Endometrium (tissue), 2 donors: ENCODE measurements around the gene SNRPB.

Experiments used
- FAIRE-seq: peaks from 2 replicates; lab custom pipeline; 2012; peaks lifted over from hg19 to GRCh38; lab: Jason Lieb, UNC
- donor health status: control.
- donor health status: control.

Gene SNRPB

DNA sequence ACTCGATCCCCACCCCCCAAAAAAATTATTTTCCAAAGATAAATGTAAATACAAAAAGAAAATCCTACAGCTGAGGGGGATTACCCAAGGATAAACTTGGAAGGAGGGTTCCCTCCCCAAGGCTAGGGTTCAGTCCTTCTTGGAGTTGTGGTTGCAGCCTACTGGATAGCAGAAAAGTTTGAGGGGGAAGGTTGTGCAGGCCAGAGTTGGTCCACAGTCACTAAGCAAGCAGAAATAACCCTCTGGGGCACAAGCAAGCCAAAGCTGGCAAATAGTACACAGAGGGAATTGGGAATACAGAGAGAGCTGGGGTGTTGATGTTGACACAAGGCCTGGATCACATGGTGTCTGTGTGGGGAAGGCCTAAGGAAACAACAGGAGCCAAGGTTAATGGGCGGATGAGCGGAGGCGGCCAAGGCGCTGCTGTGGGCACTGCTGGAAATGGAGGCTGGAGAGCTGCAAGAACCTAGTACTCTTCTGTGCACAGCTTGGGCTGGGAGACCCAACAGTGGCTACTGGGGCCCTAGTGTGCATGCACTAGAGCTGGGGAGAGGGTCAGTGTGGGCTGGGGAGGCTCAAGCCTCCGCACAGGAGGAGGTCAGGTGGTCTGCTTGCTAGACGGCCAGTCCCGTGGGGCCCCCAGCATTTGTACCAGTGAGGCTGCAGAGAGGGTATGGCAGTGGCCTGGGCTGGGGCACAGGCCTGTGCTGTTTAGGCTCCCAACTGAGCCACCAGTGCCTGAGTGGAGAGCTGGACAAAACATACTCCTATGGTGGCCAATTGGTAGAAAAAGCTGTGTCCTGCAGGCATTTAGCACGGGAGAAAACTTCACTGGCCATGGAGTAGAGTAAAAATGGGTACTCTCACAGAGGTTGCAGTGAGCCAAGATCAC lies 5.5 kb upstream of the SNRPB start:
- no peak for FAIRE-seq

DNA sequence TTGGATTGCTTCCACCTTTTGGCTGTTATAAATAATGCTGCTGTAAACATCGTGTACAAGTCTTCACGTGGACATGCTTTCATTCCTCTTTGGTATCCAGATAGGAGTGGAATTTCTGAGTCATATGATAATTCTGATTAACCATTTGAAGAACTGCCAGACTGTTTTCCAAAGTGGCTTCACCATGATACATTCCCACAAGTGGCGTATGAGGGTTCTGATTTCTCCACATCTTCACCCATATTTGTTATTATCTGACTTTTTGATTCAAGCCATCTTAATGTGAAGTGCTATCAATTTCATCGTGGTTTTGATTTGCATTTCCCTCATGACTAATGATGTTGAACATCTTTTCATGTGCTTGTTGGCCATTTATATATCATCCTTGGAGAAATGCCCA lies 2.9 kb upstream of the SNRPB start:
- no peak for FAIRE-seq

DNA sequence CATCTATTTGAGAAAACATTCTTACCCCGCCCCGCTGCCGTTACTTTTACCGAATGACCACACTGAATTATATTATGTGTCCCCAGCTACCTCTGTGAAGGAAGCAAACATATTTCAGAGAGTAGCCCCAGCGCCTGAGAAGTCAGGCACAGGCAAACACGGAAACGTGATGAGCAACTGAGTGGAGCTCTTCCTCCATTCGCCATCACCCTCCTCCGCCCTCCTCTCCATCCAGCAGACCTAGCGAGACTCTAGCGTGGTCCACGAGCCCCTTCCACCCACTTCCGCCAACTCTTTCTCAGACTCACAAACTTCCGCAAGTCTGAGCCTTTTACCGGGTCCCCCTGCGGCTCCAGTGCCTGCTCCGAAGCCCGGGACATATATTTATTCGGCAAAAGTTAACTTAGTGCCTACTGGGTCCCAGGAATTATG lies 582 bp downstream of the SNRPB start:
- no peak for FAIRE-seq

DNA sequence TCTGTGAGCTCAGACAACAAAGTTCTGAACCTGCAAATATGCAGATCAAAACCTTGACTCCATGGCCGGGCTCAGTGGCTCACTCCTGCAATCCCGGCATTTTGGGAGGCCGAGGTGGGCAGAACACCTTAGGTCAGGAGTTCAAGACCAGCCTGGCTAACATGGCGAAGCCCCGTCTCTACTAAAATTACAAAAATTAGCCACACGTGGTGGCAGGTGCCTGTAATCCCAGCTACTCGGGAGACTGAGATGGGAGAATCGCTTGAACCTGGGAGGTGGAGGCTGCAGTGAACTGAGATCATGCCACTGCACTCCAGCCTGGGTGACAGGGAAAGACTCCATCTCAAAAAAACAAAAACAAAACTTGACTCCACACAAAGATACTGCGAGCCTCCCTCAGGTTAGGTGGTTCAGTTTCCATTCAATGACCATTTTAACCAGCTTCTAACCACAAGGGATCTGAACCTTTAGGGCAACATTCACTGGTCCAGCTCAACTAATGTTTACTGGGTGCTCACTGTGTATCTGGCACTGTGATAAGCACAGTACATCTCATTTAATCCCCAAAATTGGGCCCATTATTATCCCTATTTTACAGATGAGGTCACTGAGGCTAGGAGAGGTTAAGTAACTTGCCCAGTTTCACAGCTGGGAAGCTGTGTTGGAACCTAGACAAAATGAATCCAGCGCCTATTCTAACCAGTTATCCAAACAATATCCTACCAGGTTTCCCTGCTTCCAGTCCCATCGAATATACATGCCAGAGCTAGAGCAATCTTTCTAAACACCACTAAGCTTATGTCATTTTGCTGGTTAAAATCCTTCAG lies 1.8 kb downstream of the SNRPB start:
- FAIRE-seq, result no peak

DNA sequence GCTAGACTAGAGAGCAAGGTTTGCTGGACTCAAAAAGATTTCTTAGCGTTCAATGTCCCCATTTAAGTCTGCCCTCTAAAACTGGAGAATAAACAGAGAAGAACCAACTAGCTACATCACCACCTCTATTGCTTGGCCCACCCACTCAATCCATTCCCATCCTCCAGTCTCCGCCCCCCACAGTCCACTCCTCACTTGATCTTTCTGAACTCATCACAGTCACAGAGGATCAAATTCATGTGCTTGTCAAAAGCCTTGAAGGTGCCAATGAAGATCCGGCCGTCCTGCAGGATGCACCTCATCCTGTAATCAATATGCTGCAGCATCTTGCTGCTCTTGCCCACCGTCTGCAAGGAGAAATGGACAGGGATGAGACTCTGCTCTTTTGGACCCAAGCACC lies 3.2 kb downstream of the SNRPB start:
- no peak for FAIRE-seq

DNA sequence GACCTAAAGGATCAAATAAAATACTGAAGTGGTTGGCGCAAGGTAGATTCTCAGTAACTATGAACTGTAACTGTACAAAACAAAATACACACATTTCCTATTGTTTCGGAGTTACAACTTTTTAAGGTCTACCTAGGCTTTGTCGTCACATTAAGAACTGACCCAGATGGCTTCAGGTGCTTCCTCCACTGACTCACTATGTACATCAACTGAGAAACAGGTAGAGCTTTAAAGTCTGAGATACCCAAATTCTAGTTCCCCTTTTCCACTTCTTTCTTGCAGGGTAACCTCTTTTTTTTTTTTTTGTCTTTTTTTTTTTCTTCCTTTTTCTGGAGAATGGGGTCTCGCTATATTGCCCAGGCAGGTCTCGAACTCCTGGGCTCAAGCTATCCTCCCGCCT lies 5.5 kb downstream of the SNRPB start:
- FAIRE-seq, result no peak

DNA sequence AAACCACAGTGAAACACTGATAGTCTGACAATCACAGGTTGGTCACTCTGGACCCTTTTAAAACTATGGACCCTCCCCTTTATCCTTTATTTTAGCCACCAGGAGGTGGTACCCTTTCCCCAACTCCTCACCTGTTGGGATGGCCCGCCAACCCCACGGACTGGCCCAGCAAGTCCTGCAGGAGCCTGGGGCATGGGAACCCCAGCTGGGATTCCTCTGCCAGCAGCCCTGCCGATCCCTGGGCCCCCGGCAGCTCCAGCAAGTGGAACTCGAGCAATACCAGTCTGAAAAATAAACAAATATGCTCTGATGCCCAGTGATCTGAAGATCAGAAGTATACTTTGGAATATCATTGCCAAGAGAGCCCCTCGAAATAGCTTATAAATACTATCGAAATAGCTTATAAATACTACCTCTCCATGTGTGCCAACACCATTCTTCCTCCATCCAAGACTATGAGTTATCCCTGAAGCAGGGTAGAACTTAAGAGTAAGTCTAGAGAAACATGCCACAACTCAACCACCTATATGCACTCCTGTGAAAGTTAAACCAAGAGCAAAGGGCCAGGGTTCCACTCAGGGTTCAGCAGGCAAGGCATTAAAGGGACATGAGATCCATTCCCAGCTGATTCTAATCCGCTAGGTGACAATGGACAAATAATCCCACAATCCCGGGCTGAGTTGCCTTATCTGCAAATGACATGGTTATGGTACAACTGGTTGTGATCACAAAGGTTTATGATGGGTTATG lies 6.8 kb downstream of the SNRPB start:
- no peak for FAIRE-seq

DNA sequence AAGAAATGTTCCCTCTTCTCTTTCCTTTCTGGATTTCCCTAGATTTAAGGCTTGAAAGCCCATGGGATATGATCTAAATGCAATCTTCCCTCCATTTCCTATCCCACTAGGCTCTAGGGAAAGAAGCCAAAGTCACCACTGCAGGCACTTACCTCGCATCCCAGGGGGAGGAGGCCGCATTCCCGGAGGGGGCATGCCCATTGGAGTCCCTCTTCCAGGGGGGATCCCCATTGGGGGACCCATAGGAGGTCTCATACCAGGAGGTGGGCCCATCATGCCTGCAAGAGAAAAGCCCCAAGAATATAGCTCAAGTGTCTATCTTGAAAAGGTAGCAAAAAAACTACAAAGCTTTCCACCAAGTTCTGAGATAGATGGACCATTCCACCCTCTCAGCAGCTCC lies 8.1 kb downstream of the SNRPB start:
- no peak for FAIRE-seq

DNA sequence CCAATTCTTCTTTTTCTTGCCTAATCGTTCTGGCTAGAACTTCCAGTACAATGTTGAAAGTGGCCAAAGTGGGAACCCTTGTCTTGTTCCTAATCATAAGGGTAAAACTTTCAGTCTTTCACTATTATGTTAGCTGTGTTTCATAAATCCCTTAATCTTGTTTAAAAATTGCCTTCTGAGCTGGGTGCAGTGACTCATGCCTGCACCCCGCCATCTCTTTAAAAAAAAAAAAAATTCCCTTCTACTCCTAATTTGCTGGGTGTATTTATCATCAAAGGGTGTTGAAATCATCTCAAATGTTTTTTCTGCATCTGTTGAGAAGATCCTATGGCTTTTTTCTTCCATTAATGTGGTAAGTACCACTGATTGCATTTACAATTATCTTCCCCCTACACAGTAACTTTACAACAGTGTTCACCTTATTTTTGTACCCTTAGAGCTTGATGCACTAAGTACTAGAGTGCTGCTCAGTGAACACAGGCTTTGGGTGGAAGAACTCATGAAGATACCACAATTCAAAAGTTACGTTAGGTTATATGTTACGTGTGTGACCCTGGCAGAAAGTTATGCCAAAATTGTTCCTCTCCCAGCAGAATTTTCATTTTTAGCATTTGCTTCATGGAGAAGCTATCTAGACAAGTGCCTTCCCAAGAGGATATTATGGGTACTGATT lies 9.7 kb downstream of the SNRPB start:
- no peak for FAIRE-seq

DNA sequence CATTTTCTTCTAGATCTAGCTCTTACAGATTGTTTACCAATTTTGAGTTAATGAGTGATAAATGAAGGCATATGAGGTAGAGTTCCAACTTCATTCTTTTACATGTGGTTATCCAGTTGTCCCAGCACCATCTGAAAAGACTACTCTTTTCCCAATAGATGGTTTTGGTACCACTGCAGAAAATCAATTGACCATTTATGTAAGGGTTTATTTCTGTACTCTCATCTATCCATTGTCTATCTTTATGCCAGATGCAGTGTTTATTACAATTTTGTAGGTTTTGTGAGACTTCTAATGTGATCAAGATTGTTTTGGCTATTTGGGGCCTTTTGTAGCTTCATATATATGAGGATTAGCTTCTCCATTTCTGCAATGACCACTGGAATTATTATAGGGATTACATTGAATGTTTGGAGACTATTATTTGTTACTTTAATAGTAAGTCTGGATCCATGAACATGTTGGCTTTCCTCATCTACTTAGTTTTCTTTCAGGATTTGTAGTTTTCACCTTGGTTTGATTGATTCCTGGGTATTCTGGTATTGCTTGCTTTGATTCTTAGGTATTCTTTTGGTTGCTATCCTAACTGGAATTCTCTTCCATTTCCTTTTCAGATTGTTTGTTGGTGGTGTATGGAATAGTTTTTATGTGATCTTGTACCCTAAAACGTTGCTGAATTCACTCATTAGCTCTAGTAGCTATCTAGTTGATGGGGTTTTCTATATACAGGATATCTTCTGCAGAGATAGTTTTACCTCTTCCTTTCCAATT lies 10.4 kb downstream of the SNRPB start:
- FAIRE-seq, result no peak

DNA sequence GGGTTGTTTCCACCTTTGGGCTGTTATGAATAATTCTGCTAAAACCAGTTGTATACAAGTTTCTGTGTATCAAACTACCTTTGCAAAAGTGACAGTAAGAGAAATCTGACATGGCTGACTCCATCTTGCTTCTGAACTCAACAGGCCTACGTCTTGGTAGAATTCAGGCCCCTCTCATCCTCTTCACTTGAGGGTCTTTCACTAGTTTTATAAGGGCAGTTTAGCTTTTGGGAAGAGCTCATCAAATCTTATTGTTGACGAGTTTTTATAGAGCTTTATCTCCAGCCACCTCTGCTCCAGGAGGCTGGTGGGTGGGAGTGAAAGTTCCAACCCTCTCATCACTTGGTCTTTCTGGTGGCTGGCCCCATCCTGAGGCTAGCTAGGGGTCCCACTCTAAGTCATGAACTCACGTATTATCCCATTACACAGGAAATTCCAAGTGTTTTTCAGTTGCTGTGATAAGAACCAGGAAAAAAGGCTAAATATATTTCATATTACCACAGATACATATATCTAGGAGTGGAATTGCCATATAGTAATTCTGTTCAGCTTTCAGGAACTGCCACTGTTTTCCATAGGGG lies 11.6 kb downstream of the SNRPB start:
- no peak for FAIRE-seq

DNA sequence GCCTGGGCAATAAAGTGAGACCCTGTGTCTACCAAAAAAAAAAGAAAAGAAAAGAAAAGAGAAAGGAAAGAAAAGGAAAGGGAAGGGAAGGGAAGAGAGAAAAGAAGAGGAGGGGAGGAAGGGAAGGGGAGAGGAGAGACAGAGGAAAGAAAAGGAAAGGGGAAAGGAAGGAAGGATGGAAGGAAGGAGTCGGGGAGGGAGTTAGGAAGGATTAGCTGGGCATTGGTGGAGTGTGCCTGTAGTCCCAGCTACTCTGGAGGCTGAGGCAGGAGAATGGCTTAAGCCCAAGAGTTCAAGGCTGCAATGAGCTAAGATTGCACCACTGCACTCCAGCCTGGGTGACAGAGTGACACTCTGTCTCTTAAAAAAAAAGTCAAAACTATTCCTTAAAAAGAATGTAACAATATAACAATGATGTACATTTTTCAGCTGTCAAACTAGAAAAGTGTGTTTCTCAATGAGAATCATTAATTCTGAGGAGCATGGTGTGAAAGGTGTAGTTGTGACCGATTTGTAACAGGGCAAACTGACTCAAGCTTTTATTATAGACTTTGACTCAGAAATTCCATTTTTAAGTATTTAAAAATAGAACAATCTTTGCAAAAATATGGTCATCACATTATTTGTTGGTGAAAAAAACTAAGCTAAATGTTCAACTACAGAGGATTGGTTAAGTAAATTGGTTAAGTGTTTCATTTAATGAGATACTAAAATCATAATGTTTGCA lies 14.7 kb downstream of the SNRPB start:
- FAIRE-seq, result no peak

DNA sequence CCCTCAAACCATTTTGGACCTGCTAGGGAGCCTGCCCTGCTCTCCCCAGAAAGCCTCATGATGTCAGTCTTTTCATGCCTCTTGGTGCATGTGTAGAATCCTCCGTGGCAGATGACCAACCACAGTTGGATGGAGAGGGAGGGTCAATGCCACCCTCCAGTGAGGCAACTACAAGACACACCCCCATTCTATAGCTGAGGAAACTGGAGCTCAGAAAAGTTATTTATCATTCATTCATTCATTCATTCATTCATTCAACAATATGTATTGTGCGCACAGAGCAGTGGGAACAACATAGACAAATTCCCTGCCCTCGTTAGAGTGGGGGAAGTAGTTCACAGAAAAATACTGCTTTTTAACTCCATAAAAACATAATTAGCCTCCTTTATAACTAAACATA lies 16.8 kb downstream of the SNRPB start:
- no peak for FAIRE-seq

DNA sequence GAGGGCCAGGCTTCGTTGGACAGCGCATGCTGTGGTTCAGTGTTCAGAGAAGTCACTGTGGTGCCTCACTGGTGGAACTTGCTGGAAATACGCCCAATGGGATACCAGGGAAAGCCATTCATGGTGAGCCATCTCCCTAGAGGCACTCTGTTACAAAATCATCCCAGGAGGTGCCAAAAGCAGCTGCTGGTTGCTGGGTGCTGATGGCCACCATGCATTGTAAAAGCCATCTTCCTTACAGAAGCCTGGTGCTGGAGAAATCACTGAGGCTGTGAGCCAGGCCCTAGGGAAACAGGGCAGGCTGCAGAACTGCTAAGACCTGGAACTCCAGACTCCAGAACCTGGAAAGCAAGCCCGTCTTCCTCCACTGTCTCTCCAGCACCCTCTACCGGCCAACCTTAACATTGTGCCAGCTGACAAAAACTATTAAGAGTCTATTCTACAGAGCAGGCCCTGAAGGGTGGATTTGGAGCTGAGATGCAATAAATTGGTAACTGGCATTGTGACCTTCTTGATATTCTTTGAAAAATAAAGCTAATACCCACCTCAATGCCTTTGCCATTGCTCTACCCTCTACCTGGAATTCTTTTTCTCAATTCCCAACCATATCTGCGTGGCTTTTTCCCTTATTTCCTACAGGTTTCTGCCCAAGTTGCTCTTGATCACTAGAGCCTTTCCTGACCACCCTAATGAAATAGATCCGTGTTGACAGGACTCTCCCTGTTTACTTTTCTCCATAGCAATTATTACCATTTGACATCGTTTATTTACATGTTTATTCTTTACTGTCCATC lies 18.5 kb downstream of the SNRPB start:
- FAIRE-seq, result no peak

DNA sequence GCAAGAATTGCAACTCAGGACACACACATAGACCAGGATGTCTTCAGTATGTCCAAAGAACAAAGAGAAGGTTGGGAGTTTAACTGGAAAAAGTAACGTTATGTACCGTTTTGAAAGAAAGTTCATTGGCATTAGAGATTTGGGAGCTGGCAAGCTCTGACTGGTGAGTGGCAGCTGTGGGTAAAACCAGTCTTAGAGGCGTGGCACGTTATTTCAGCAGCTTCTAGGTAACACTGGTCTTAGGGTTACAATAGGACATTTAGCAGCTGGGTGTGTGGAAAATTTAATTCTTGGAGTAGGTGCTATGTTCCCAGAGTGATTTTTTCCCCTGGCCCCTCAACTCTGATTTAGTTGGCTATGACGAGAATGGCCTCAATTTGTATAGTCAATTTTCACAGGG lies 19.2 kb downstream of the SNRPB start:
- FAIRE-seq, result no peak

DNA sequence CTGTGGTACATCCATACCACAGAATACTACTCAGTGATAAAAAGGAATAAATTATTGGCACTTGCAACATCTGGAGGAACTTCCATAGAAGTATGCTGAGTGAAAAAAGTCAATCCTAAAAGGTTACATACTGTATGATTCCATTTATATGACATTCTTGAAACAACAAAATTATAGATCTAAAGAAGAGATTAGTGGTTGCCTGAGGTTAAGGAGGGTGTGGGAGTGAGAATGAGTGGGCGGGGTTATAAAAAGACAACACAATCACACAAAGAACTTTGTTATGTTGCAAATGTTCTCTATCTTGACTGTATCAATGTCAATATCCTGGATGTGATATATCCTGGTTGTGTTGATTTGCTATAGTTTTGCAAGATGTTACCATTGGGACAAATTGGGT lies 21.2 kb downstream of the SNRPB start:
- no peak for FAIRE-seq

DNA sequence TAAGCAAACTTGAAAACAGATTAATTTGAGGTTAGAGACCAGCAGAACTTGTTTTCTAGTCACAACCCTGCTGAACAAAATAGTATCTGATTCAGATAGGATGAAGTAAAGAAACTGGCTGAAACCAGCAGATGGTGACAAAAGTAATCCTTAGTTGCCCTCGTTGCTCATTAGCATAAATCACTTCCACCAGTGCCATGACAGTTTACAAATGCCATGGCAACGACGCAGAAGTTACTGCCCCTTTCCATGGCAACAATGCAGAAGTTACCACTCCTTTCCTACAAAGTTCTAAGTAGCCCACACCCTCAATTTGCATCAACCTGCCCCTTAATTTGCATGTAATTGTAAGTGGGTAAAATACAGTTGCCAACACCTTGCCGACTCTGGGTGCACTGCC lies 23.7 kb downstream of the SNRPB start:
- FAIRE-seq, result no peak

DNA sequence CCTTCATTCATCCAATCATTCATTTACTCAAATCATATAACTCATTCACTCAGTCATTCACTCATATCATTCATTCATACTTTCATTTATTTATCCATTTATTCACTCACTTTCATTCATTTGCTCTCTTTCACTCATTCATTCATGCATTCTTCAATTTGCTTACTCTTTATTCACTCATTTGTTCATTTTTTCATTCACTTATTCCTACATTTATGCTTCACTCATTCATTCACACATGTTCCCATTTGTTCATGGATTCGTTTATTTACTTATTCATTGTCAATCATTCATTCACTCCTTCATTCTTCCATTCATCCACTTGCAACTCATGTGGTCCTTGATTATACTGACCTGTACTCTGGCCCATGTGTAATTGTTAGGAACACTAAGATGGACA lies 39.4 kb downstream of the SNRPB start:
- no peak for FAIRE-seq

DNA sequence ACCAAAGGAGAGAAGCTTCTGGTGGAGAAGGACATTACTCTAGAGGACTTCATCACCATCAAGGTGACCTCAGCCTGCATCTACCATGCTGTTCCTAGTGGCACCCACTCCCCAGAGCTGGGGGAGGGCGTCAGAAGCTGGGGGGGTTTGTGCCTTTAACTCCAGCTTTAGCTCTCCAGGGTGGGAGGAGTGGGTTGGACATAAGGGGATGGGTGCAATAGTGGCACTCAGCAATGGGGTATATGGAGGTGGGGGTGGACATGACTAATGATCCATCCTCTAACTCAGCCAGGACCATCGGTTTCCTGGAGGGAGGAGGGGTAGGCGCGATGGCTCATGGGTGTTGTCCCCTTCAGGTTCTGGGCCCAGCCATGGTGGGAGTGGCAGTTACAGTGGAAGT lies 40.1 kb downstream of the SNRPB start:
- no peak for FAIRE-seq
